NCI-H82 treated with DMSO at 0.1 percent for 48 hours (cell line): ENCODE results near the gene NSG2.
A peak's percentile ranks its signal among the peaks of the same experiment; 100 is the strongest.
"Not testable (repeated sequence)": the region's sequence is repeated elsewhere in the genome, so short reads cannot be mapped to it uniquely, and the experiment has no call there.

Experiments used
- DNase-seq: peaks from one replicate; lab custom pipeline; 2025; ENCODE audit not compliant: unreplicated experiment; lab: John Stamatoyannopoulos, UW

Gene NSG2

DNA sequence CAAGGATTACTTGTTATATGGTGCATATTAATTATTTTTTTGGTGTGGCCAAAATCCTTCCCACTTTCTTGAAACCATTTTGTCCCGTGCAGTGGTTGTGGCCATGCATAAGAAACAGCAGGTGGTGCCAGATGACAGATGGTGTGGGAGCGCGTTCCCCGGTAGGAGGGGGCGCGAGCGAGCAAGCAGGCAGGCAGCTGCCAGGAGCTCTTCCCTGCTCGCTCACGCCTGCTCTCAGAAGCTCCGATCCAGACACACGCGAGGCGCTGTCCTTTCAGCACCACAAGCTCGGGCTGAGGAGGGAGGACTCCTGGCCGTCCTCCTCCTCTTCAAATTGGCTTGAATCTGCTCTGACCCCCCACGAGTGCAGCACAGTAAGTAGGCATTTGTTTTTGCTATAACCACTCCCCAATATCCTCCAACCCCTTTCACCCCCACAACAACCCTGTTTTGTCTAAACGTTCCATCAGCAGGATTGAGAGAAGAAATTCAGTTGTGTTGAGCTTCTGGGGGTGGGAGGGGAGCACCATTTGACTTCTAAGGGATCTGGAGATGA lies at the start of gene NSG2:
Gene NSG2 (plus strand): TSS at position 237 of the 556 bp plus-strand sequence. CDS start 1,050 bp downstream, outside the sequence.
- DNase-seq = peak; percentile 82

DNA sequence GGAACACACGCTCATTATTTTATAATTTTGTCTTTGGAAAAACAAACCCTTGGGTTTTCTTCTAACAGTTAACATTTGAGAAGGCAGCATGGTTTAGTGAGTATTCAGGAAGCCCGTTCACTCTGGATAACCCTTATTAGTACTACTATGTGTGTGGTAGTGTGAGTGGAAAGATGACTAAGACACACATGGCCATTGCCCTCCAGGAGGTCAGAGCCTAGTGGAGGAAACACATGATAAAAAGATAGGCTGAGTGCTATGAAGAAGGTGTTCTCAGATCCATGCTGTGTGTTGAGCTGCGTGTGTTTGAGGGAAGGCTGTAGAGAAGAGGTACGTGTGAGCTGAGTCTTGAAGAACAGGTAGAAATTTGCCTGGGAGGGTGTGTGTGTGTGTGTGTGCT lies 48.2 kb upstream of the NSG2 start:
- no peak for DNase-seq

DNA sequence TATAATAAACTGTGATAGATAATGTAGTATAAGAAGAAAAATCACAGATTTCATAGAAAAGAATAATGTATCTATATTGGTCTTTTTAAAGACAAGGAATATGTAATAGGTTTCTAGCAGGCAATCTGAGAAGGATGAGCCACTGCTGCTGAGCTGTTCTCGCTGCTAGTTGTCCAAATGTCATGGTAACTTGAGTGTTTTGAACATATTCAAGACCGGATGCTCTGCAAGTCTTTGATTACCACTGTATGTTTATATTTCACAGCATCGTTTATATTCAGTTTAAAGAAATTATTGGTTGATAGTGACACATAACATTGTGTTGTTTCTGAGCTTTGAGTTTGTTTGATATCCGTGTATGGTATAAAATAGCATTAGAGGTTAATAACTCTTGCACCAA lies 47.0 kb upstream of the NSG2 start:
- DNase-seq = no peak

DNA sequence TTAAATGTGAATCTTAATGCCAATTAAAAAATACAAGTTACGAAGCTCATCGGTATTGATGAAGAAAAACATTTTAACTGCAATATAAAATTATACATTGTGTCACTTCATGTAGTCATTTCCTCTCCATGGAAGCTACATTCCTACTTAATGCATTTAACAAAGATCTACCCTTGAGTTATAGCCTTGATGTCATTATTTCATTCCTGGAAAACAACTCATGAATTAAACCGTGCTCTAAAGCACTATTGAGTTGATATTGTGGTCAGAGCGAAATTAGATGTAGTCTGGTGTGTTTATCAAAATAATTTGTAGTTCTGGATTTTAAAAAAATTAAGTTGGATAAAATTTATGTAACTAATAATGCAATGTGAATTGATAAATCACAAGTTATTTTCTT lies 45.4 kb upstream of the NSG2 start:
- no peak for DNase-seq

DNA sequence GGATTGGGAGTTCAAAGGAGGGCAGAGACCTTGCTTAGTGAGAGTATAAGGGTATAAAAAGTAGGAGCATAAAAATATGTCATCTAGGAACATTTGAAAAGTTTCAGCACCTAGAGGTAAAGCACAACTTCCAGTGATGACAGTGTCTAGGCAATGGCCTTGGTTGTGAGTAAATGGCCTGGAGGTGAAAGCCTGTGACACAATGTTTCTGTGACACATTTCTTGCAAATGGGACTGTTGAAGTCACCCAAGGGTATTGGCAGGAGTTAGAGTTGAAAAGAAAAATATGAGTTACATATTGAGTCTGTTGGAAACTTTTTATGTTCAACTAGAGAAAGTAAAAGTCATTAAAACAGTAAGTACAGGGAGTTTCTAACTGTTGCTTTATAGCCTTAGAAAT lies 41.7 kb upstream of the NSG2 start:
- no peak for DNase-seq

DNA sequence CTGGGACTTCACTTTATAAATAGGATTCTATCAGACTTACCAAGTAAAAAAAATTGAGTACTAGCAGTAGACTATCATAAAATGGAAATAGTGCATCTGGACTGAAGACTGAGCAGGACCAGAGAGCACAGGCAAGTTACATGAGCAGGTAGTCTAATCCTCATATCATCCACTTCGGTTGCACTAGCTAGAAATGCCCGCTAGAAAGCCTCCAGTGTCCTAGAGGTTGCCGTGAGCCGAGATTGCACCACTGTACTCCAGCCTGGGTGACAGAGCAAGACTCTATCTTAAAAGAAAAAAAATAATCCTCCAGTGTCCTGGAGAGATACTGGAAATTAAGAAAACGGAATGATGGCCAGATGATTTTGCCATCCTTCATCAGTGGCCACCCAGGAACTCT lies 36.6 kb upstream of the NSG2 start:
- no peak for DNase-seq

DNA sequence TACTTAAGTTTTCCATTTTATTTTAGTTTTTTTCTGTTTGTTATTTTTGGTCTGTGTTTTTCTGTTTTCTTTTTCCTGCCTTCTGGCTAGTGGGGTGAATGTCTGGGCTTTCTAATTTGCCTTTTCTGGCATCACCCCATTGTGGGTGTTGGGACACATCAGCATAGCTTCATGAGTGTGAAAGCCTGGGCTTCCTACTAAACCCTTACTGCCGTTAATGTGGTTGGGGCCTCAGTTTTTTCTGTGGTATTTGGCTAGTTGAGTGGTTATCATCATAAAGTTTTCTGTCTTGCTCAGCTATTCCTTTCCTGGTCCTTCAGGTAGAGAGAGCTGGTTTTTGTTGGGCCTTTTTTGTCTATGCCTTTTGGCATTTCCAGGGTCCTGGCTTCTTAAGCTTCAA lies 35.1 kb upstream of the NSG2 start:
- no peak for DNase-seq

DNA sequence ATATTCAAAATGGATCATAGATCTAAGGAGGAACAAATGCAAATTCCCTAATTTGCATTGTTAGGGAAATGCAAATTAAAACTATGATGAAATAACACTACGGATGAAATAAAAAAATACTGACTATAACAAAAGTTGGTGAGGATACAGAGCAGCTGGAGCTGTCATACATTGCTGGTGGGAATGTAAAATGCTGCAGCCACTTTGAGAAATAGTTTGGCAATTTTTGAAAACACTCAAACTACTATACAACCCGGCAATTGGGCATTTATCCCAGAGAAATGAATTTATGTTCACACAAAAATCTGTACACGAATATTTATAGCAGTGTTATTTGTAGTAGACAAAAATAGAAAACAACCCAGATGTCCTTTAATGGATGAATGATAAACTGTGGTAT lies 34.1 kb upstream of the NSG2 start:
- DNase-seq = no peak

DNA sequence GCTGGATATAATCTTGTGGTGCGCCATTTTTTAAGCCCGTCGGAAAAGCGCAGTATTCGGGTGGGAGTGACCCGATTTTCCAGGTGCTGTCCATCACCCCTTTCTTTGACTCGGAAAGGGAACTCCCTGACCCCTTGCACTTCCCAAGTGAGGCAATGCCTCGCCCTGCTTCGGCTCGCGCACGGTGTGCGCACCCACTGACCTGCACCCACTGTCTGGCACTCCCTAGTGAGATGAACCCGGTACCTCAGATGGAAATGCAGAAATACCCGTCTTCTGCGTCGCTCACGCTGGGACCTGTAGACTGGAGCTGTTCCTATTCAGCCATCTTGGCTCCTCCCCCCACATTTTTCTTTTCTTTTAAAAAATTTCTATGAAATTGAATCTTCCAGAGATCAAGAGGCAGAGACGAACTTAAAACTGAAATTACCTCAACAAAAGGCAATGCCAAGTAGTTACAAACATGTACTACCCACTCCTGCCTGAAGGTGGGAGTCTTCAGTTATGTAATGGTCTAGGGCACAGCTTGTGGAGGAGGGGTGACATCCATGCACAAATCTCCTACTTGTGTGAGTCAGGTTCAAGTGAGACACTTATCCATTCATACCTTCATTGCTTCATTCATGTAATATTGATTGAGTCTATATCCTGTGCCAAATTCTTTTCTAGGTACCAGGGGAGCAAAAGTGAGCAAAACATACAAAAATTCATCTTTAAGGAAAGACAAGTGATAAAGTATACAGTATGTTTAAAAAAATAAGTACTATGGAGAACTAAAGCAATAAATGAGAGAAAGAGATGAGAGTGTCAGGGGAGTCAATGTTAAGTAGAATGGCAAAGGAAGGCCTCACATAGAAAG lies 25.2 kb upstream of the NSG2 start:
- not testable (repeated sequence) for DNase-seq

DNA sequence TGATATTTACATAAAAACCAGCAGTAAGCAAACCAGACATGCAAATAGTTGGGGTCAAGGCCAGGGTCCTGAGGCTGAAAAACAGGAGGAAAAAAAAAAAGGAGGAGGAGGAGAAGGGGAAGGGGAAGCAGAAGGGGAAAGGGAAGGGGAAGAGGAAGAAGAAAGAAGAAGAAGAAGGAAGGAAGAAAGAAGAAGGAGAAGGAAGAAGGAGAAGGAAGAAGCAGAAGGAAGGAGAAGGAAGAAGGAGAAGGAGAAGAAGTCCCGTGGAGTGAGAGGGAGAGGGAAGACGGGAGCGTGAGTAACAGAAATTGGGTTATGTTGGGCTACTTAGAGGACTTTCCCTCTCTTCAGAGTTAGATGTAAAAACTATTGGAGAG lies 24.6 kb upstream of the NSG2 start:
- no peak for DNase-seq

DNA sequence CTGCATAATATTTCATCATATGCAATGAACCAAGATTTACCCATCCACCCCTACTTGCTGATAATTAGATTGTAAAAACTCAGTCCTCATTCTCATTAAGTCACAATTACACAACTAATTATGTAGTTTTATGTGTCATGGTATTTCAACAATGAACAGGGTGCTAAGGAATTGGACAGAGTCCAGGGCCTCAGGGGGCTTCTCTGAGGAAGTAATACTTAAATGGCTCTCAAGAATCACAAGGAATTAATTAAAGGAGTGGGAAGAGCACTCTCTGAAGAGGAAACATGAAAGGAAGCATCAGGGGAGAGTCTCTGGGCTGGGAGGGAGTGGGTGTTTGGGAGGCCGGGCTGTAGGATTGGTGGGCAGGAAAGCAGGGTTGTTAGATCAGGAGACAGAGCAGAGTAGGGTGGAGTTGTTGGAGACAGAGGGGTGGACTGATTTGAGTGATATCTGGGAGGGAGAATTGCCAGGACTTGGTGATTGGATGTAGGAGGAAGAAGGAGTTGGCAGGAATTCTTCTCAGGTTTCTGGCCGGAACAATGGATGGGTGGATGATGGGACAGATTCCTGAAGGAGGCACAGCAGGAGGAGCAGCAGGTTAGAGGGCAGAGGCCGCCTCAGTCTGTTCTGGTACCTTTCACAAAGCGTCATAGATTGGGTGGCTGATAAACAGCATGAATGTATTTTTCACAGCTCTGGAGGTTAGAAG lies 23.0 kb upstream of the NSG2 start:
- no peak for DNase-seq

DNA sequence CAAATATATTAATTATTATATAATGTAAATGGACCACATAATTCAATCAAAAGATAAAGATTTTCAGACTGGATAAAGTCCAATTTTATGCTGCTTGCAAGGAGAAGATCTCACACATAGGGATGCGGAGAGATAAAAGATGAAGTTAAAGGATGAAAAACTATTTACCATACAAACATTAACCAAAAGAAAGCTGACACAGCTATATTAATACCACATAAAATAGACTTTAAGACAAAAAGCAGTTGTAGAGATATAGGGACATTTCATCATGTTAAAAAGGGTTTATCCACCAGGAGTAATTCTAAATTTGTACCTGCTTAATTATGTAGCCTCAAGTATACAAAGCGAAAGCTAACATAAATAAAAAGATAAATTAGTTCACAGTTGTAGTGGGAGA lies 15.2 kb upstream of the NSG2 start:
- no peak for DNase-seq

DNA sequence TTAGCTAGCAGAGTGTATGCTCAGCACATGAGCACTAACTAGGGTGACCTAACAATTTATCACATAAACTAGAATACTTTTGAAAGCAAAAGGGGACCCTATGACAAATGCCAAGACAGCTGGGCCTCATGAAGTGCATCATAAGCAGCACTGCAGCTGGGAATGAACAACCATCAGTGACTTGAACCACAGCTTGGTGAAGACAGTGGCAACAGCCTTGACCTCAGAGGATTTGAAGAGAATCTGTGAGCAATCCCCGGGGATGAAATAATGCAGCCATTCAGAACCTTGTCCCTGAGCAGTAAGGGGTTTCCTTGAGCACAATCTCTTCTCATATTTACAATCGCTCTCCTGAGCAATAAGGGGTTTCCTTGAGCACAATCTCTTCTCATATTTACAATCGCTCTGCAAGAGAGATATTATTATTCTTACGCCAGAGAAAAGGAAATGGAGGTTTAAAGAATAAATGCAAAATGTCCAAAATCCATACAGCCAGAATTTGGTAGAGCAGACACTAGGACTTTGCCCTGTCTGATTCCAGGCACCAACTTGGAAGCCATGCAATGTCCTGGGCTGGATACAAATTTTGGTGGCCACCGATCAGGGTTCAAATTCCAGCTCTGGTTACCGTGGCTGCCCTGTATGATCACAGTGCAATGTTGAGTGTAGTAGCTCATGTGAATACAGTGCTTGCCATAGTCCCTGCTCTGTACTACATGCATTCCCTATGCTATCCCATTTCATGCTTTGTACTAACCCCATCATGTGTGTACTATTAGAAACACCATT lies 846 bp upstream of the NSG2 start:
- no peak for DNase-seq

DNA sequence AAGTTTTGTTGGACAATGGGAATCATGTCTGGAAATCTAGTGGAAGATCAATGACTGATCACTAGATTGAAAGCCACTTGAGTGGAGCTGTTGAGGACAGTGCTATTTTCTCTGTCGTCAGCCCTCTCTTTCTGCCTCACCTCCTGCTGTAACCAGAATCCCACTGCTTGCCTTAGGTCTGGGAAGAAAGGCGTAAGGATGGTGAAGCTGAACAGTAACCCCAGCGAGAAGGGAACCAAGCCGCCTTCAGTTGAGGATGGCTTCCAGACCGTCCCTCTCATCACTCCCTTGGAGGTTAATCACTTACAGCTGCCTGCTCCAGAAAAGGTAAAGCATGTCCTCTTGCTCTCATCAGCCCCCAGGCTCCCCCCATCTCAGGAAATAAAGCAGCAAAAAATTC lies 1.1 kb downstream of the NSG2 start:
- DNase-seq = no peak

DNA sequence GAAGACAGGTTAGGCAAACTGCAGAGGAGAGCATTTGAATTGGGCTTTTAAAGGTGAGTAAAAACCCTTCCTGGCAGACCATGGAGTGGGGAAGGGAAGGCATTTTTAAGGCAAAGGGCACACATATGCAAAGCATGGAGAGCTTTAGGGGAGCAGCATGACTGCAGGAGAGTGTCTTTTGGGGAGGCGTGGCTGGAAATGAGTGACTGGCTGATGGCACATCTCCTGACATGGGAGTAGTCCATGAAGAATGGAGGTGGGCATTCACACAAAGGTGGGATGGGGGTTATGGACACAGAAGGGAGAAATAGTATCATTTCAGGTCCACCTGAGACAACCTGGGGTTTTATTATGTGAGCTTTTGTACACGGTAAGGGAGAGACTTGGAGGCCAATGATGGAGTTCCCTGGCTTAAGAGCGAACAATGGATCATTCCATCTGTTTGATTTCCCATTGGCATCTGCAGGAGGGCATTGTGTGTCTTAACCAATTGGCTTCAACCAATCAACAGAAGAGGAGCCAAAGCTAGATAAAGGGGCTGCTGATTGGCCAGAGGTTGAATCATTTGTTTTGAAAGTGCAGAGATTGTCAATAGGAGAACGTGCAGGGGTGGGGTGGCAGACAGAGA lies 2.1 kb downstream of the NSG2 start:
- DNase-seq = no peak

DNA sequence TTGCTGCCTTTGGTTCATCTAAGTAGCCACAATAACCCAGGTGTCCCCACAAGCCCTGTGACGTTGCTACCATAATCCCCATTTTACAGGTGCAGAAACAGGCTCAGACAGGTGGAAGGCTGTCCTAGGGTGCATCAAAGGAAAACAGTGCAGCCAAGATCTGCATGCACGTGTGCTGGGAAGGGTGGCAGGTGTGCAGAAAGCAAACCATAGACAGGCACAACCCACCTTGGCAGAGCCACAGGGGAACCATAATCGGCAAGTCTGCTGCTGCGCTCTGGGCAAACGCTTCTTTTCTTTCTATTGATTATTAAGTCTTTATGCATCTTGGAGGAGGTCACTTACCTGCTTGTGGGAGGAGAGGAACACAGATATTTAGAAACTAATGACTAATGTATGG lies 7.1 kb downstream of the NSG2 start:
- DNase-seq = no peak

DNA sequence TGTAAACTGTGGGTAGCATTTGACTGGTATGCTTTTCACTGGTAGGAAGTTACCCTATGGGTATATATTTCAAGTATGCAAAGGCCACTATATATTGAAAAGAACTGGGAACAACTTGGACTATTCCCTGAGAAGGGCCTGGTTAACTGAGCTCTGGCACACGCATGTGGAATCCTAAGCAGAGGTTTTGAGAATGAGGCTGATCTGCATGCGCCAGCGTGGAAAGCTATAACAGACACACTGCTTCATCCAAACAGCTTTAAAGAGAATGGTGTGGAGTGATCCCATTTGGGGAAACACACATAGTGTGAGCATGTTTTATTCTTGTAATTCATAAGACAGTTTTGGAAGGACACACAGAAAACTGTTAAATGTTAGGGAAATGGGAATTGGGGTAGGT lies 8.4 kb downstream of the NSG2 start:
- no peak for DNase-seq

DNA sequence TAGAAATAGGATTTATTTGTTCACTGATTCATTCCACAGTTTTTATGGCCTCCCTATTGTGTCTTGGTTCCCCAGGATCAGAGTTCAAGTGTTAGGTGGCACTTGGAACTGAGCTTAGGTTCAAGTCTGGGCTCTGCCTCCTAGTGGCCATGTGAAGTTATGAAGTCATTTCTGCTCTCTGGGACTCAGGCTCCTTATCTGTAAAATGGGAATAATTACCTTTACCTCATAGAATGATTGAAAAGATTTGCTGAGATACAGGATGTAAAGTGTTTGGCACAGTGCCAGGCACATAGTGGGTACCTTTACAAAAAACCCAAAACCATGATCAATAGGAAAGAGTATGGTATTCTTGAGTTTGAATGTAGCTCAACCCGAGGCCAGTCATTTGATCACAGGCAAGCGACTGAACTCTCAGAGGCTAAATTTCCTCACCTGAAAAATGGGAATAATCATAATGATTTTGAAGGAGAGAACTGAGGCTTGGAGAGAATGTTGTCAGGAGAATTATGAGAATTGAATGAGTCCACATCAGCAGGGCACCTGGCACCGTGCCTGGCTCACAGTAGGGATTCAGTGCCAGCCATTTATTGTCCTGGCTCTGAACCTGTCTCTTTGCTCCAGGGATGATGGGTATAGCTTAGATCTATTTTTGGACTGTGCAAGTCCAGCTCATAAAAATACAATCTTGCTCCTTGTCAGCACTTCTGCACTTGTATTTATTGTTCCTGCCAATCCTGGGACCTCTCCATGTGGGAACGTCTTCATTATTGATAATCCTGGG lies 10.8 kb downstream of the NSG2 start:
- no peak for DNase-seq

DNA sequence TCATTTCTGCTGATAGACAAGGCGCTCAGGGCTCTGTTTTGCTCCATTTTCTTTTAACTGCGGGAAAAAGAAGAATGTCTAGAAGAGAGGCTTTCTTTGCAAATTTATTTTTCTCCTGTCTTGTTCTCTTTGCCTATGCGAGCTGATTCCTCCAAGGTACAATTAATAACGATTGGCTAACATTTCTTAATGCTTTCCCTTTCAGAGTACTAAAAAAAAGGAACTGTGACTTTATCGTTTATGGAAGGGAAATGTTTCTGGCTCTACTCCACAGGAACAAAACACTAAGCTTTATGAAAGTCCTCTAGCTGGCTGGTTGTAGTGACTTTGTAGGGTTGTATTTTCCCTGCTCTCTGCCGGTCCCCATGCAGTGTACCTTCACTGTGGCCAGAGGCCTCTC lies 11.7 kb downstream of the NSG2 start:
- DNase-seq = no peak

DNA sequence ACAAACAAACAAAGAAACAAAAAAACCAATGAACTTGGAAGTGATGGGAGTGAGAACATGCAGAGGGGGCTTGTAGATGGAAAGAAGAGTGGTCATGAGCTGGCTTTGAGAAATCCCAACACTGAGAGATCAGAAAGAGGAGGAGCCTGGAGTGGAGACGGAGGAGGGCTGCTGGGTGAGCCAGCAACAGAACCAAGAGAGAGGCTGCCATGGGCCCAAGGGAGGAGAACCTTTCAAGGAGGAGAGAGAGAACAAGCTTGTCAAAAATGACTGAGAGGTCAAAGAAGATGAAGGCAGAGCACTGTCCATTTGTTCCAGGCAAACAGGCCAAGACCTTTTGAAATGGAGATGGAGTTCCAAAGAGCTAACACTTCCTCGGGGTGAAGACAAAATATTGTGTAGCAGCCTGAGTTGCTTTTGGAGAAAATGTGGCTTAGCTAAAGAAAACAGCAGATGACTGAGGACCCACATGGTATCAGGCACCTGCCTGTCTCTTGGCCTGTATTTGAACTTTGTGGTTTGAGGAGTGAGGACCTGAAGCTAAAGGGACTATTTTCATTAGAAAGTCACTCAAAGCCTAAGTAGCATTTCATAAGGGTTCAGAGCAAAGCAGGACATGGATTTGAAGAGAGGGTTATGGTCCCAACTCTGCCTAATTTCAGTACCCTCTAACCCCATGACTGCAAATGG lies 13.1 kb downstream of the NSG2 start:
- DNase-seq = no peak
